ENCODE measurements around the gene SERINC3.

SERINC3 gene

GRCh38 chr20:44532259-44532980 lies 10.6 kb upstream of the SERINC3 start:
- DNase-seq, result no peak

GRCh38 chr20:44528309-44528708 lies 6.4 kb upstream of the SERINC3 start:
- no peak for DNase-seq

- no peak for DNase-seq
Measured at GRCh38 chr20:44527716-44528199, 5.9 kb upstream of the SERINC3 start.

GRCh38 chr20:44526129-44526528 lies 4.3 kb upstream of the SERINC3 start:
- no peak for DNase-seq

GRCh38 chr20:44523746-44524145 lies 1.9 kb upstream of the SERINC3 start:
- DNase-seq, result no peak

GRCh38 chr20:44522841-44523240 lies 971 bp upstream of the SERINC3 start:
- no peak for DNase-seq

- no peak for DNase-seq
Measured at GRCh38 chr20:44520881-44521280, 989 bp downstream of the SERINC3 start.

- DNase-seq, result no peak
Measured at GRCh38 chr20:44518248-44518647, 3.6 kb downstream of the SERINC3 start.

GRCh38 chr20:44517454-44517853 lies 4.4 kb downstream of the SERINC3 start:
- DNase-seq, result no peak

GRCh38 chr20:44516491-44516890 lies 5.4 kb downstream of the SERINC3 start:
- no peak for DNase-seq

- no peak for DNase-seq
Measured at GRCh38 chr20:44513871-44514270, 8.0 kb downstream of the SERINC3 start.

GRCh38 chr20:44509762-44510161 lies 12.1 kb downstream of the SERINC3 start:
- DNase-seq, result no peak

- no peak for DNase-seq
Measured at GRCh38 chr20:44504402-44505307, 17.2 kb downstream of the SERINC3 start.

GRCh38 chr20:44502968-44503367 lies 18.9 kb downstream of the SERINC3 start:
- no peak for DNase-seq

- DNase-seq, result no peak
Measured at GRCh38 chr20:44501448-44501847, 20.4 kb downstream of the SERINC3 start.

- no peak for DNase-seq
Measured at GRCh38 chr20:44500221-44500620, 21.6 kb downstream of the SERINC3 start.

GRCh38 chr20:44497761-44498160 lies 24.1 kb downstream of the SERINC3 start:
- no peak for DNase-seq

GRCh38 chr20:44496976-44497375 lies 24.9 kb downstream of the SERINC3 start:
- DNase-seq, result peak; percentile 11 to 26

- peak in 1 of 2 experiments; percentile 32 for DNase-seq
Measured at GRCh38 chr20:44495802-44496481, 25.9 kb downstream of the SERINC3 start.

- DNase-seq, result no peak
Measured at GRCh38 chr20:44495257-44495656, 26.6 kb downstream of the SERINC3 start.

GRCh38 chr20:44494681-44495080 lies 27.2 kb downstream of the SERINC3 start:
- no peak for DNase-seq

GRCh38 chr20:44494266-44494665 lies 27.6 kb downstream of the SERINC3 start:
- no peak for DNase-seq
